ENCODE results near the gene FADS1. TPM values are rescaled to one million over a fixed set of nuclear protein-coding genes. Genes with fewer than 3 reads are reported as not detected.

The FADS1 gene
- total RNA-seq, 1 experiment from 2014 or later, result 442 TPM

DNA sequence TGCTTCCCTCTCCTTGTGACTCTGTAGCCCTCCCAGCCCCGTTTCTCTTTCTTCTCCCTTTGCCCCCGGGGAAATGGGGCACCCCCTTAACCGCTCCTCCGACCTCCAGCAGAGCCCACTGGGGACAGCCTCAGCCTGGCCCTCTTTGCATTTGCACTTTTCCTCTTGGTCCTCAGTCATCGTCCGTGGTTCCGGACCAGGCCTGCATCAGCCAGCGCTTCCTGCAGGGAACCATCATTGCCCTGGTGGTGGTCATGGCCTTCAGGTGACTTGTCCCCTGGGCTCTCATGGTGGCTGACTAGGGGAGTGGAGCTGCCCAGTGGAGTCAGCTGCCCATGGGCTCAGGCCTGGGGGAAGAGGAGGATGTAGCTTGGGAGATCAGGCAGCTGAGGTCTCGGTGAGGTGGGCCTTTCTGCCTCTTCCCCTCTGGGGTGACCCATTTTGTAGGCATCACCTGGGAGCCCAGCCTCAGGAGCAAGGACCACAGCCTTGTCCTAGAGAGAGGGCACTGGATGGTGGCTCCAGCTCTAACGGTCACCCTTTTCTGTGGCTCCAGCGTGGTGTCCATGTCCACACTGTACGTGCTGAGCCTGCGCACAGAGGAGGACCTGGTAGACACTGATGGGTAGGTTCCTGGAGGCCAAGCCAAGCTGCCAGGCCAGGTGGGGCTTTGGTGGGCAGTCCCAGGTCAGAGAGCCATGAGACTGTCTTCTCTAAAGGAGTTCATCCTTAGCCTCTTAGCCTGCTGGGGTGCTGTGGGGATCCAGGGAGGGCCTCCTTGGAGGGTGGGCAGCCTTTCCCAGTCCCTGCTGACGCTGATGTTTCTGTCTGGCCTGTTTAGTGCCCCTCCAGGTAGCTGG is 36.9 kb downstream of the FADS1 start:
- BruUV-seq (replicated peaks), result no TSS peak
- DNase-seq (ENCODE audit: low spot score), result no peak
- Histone ChIP-seq H3K4me1 (ENCODE audit: insufficient read depth, low read length, poor library complexity, severe bottlenecking) (peaks cover 10% of the 10 kb centered on the region), H3K4me3 (ENCODE audit: low read depth, low read length, poor library complexity, severe bottlenecking) (no peak overlapping the region), H3K27ac (ENCODE audit: low read depth, low read length, poor library complexity, severe bottlenecking) (no peak overlapping the region), H3K27me3 (replicated peaks; ENCODE audit: insufficient read depth, low read depth, low read length, poor library complexity) (no peaks in the 10 kb centered on the region), H3K9me3 (ENCODE audit: low read depth, low read length, poor library complexity, severe bottlenecking) (no peaks in the 10 kb centered on the region), H3K36me3 (ENCODE audit: insufficient read depth, low read length, poor library complexity, severe bottlenecking) (peaks cover 10% of the 10 kb centered on the region)
- intact Hi-C loops (cut with micrococcal nuclease; ENCODE audit: unreplicated experiment), result no loop called here
- TF ChIP-seq, protein P1, sequence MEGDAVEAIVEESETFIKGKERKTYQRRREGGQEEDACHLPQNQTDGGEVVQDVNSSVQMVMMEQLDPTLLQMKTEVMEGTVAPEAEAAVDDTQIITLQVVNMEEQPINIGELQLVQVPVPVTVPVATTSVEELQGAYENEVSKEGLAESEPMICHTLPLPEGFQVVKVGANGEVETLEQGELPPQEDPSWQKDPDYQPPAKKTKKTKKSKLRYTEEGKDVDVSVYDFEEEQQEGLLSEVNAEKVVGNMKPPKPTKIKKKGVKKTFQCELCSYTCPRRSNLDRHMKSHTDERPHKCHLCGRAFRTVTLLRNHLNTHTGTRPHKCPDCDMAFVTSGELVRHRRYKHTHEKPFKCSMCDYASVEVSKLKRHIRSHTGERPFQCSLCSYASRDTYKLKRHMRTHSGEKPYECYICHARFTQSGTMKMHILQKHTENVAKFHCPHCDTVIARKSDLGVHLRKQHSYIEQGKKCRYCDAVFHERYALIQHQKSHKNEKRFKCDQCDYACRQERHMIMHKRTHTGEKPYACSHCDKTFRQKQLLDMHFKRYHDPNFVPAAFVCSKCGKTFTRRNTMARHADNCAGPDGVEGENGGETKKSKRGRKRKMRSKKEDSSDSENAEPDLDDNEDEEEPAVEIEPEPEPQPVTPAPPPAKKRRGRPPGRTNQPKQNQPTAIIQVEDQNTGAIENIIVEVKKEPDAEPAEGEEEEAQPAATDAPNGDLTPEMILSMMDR (conservative IDR thresholded peaks at IDR 0.05; ENCODE audit: low read depth, low read length), result no peak
- no peak for TF ChIP-seq EZH2 (IDR thresholded peaks at IDR 0.05; ENCODE audit: borderline replicate concordance, low read depth, low read length, poor library complexity, severe bottlenecking)
- CTCF ChIA-PET, result interaction anchor here (1.1 kb wide), 1 partner anchor 328 kb away, joined by 5 read pairs; no protein-coding TSS in a partner anchor
- POLR2A ChIA-PET (ENCODE audit: low non-redundant PET), result no interaction called here

GRCh38 chr11:61778920-61779650 is 37.7 kb downstream of the FADS1 start:
- Histone ChIP-seq H3K27me3 (replicated peaks; ENCODE audit: insufficient read depth, low read depth, low read length, poor library complexity) (no peaks in the 10 kb centered on the region), H3K36me3 (ENCODE audit: insufficient read depth, low read length, poor library complexity, severe bottlenecking) (peaks cover 6% of the 10 kb centered on the region), H3K9me3 (ENCODE audit: low read depth, low read length, poor library complexity, severe bottlenecking) (no peaks in the 10 kb centered on the region), H3K27ac (ENCODE audit: low read depth, low read length, poor library complexity, severe bottlenecking) (no peak overlapping the region), H3K4me1 (ENCODE audit: insufficient read depth, low read length, poor library complexity, severe bottlenecking) (peaks cover 10% of the 10 kb centered on the region), H3K4me3 (ENCODE audit: low read depth, low read length, poor library complexity, severe bottlenecking) (no peak overlapping the region)
- CTCF ChIA-PET, result no interaction called here
- POLR2A ChIA-PET (ENCODE audit: low non-redundant PET), result no interaction called here
- intact Hi-C loops (cut with micrococcal nuclease; ENCODE audit: unreplicated experiment), result no loop called here
- no peak for TF ChIP-seq EZH2 (IDR thresholded peaks at IDR 0.05; ENCODE audit: borderline replicate concordance, low read depth, low read length, poor library complexity, severe bottlenecking)
- TF ChIP-seq, protein P1 (conservative IDR thresholded peaks at IDR 0.05; ENCODE audit: low read depth, low read length), result no peak
- DNase-seq (ENCODE audit: low spot score), result no peak
- BruUV-seq (replicated peaks), result no TSS peak

DNA sequence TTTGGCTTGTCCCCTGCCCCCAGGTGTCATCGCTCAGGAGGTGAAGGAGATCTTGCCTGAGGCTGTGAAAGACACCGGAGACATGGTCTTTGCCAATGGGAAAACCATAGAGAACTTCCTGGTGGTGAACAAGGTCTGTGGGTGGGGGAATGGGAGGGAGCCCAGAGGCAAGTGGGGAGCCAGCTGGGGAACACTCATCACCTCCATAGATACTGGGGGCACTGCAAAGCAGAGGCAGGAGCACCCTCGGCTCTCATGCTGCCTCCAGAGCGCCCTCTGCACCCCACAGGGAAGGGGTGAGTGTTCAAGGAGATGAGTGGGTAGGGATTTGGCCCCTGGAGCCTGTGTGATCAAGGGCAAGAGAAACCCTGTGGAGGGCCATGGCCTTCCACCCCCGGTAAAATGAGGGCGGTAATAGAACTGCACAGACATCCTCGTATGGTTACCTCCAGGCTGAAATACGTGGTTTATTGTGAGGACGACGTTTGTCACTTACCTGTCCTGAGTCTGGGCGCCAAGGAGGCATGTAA is 38.4 kb downstream of the FADS1 start:
- Histone ChIP-seq H3K36me3 (ENCODE audit: insufficient read depth, low read length, poor library complexity, severe bottlenecking) (no peaks in the 10 kb centered on the region), H3K9me3 (ENCODE audit: low read depth, low read length, poor library complexity, severe bottlenecking) (no peaks in the 10 kb centered on the region), H3K27ac (ENCODE audit: low read depth, low read length, poor library complexity, severe bottlenecking) (no peak overlapping the region), H3K4me3 (ENCODE audit: low read depth, low read length, poor library complexity, severe bottlenecking) (no peak overlapping the region), H3K4me1 (ENCODE audit: insufficient read depth, low read length, poor library complexity, severe bottlenecking) (peaks cover 10% of the 10 kb centered on the region), H3K27me3 (replicated peaks; ENCODE audit: insufficient read depth, low read depth, low read length, poor library complexity) (no peaks in the 10 kb centered on the region)
- DNase-seq (ENCODE audit: low spot score), result no peak
- intact Hi-C loops (cut with micrococcal nuclease; ENCODE audit: unreplicated experiment), result no loop called here
- CTCF ChIA-PET, result interaction anchor here (0.9 kb wide), 1 partner anchor 392 kb away, joined by 5 read pairs; no protein-coding TSS in a partner anchor
- BruUV-seq (replicated peaks), result no TSS peak
- POLR2A ChIA-PET (ENCODE audit: low non-redundant PET), result no interaction called here
- TF ChIP-seq, protein P1 (conservative IDR thresholded peaks at IDR 0.05; ENCODE audit: low read depth, low read length), result no peak
- no peak for TF ChIP-seq EZH2 (IDR thresholded peaks at IDR 0.05; ENCODE audit: borderline replicate concordance, low read depth, low read length, poor library complexity, severe bottlenecking)

Measured in A673 (cell line).